GM12878 (cell line): ENCODE measurements around the gene REEP6. TPM values are rescaled to one million over a fixed set of nuclear protein-coding genes. Genes with fewer than 3 reads are reported as not detected.

Source experiments
- ATAC-seq: fragments of 200-7000 bp; cut with Tn5 transposase; 3 replicates; pipeline ENCODE4 v1.9.1; 2020; ENCODE audit warnings: mild to moderate bottlenecking, moderate library complexity
- BruUV-seq: library from RNA; stranded (reverse); fragments of 400-500 nt; replicated peaks from 2 replicates; lab custom pipeline; 2021; lab: Mats Ljungman, UMichigan
- CTCF ChIA-PET: fragments of 300-600 bp; sonication (Branson Sonifier 250); formaldehyde crosslinking; extraction: SDS; loops from one replicate; lab custom pipeline; 2021; ENCODE audit warnings: inconsistent platforms; lab: Yijun Ruan, JAX
- POLR2A ChIA-PET: fragments of 350-600 bp; formaldehyde crosslinking; extraction: SDS; loops from one replicate; lab custom pipeline; 2021; ENCODE audit warnings: inconsistent platforms; lab: Charles Lee
- RAD21 ChIA-PET: fragments of 300-600 bp; sonication (Branson Sonifier 250); formaldehyde crosslinking; loops from one replicate; lab custom pipeline; 2023; ENCODE audit warnings: antibody characterized with exemption; ENCODE audit not compliant: unreplicated experiment; lab: Charles Lee
- SMC1A ChIA-PET: fragments of 300-600 bp; sonication (Branson Sonifier 250); formaldehyde crosslinking; loops from one replicate; lab custom pipeline; 2023; ENCODE audit not compliant: unreplicated experiment, uncharacterized antibody; lab: Charles Lee
- DNase-seq: peaks from one replicate; pipeline ENCODE4 v3.0.0-alpha.2; 2011; ENCODE audit warnings: low read depth, low spot score
- FAIRE-seq: peaks from 3 replicates; lab custom pipeline; 2011; peaks lifted over from hg19 to GRCh38; lab: Jason Lieb, UNC
- H2AFZ ChIP-seq: 2 replicates; pipeline ENCODE4 v1.6.0; 2011; ENCODE audit warnings: low read depth, low read length, control low read depth; ENCODE audit not compliant: control insufficient read depth
- H3K27ac ChIP-seq: 2 replicates; pipeline ENCODE4 v1.5.1; 2011; ENCODE audit warnings: control low read depth; ENCODE audit not compliant: control insufficient read depth, insufficient read depth
- H3K27me3 ChIP-seq, 2 experiments: replicated peaks in 1 of 2; 2 replicates each; pipeline versions ENCODE4 v1.6.0 to v1.6.1; 2011; ENCODE audit warnings: low read length in 1 of 2; ENCODE audit not compliant: control insufficient read depth in 2 of 2, insufficient read depth in 2 of 2
- H3K36me3 ChIP-seq, 2 experiments: 2 replicates each; pipeline ENCODE4 v1.5.1; 2011; ENCODE audit warnings: low read length in 1 of 2; ENCODE audit not compliant: control insufficient read depth in 2 of 2, insufficient read depth in 2 of 2
- H3K4me1 ChIP-seq: 2 replicates; pipeline ENCODE4 v1.6.1; 2011; ENCODE audit warnings: mild to moderate bottlenecking, low read length, moderate library complexity, mixed read lengths; ENCODE audit not compliant: control insufficient read depth, insufficient read depth
- H3K4me2 ChIP-seq: 2 replicates; pipeline ENCODE4 v1.6.0; 2011; ENCODE audit warnings: control low read depth; ENCODE audit not compliant: control insufficient read depth, insufficient read depth
- H3K4me3 ChIP-seq: fragments of 200-600 bp; sonication (generic); 2 replicates; pipeline ENCODE4 v1.5.1; 2016
- H3K79me2 ChIP-seq: 2 replicates; pipeline ENCODE4 v1.6.0; 2011; ENCODE audit warnings: low read length; ENCODE audit not compliant: control insufficient read depth, insufficient read depth
- H3K9ac ChIP-seq: 2 replicates; pipeline ENCODE4 v1.8.0; 2011; ENCODE audit warnings: low read length, control low read depth, mixed read lengths; ENCODE audit not compliant: control insufficient read depth, insufficient read depth
- H3K9me3 ChIP-seq: replicated peaks from 3 replicates; pipeline ENCODE4 v1.5.1; 2011; ENCODE audit warnings: mild to moderate bottlenecking, low read length; ENCODE audit not compliant: control insufficient read depth, insufficient read depth
- H4K20me1 ChIP-seq: 2 replicates; pipeline ENCODE4 v1.6.0; 2011; ENCODE audit not compliant: control insufficient read depth, insufficient read depth
- BACH1 ChIP-seq: fragments of 450-650 bp; IDR thresholded peaks from 2 replicates; pipeline ENCODE4 v1.6.1; 2017; ENCODE audit warnings: mild to moderate bottlenecking, borderline replicate concordance
- BCL11A ChIP-seq: IDR thresholded peaks from 2 replicates; pipeline ENCODE4 v1.6.1; 2011; ENCODE audit warnings: low read depth, low read length
- CEBPZ ChIP-seq: fragments of 150-350 bp; IDR thresholded peaks from 2 replicates; pipeline ENCODE4 v1.6.1; 2016; ENCODE audit warnings: low read depth, low read length
- CHD4 ChIP-seq: fragments of 200-600 bp; sonication (generic); IDR thresholded peaks from 2 replicates; pipeline ENCODE4 v1.6.1; 2016; ENCODE audit warnings: mild to moderate bottlenecking
- CREM ChIP-seq: IDR thresholded peaks from 2 replicates; pipeline ENCODE4 v1.6.1; 2014; ENCODE audit warnings: antibody characterized with exemption, low read depth
- EGR1 ChIP-seq, 2 experiments: IDR thresholded peaks; 1 replicate in 1 of 2; 2 replicates in 1 of 2; pipeline ENCODE4 v1.6.1; 2011 to 2012; ENCODE audit warnings: low read depth in 2 of 2, low read length in 2 of 2, borderline replicate concordance in 1 of 2, mild to moderate bottlenecking in 1 of 2, moderate library complexity in 1 of 2
- GABPA ChIP-seq: IDR thresholded peaks from 2 replicates; pipeline ENCODE4 v1.6.1; 2014; ENCODE audit warnings: antibody characterized with exemption, low read depth, mild to moderate bottlenecking, inconsistent platforms
- HCFC1 ChIP-seq: fragments of 150-350 bp; IDR thresholded peaks from 2 replicates; pipeline ENCODE4 v1.6.1; 2014; ENCODE audit warnings: low read length
- HDAC2 ChIP-seq: fragments of 200-600 bp; sonication (generic); IDR thresholded peaks from 2 replicates; pipeline ENCODE4 v1.6.1; 2017
- JUNB ChIP-seq: IDR thresholded peaks from 2 replicates; pipeline ENCODE4 v1.6.1; 2016; ENCODE audit warnings: antibody characterized with exemption, mild to moderate bottlenecking
- LARP7 ChIP-seq: fragments of 450-650 bp; IDR thresholded peaks from 2 replicates; pipeline ENCODE4 v1.6.1; 2017; ENCODE audit warnings: mild to moderate bottlenecking
- MTA2 ChIP-seq: fragments of 450-650 bp; IDR thresholded peaks from 2 replicates; pipeline ENCODE4 v1.6.1; 2016; ENCODE audit warnings: low read depth, mild to moderate bottlenecking, moderate library complexity
- RAD51 ChIP-seq: fragments of 450-650 bp; IDR thresholded peaks from 2 replicates; pipeline ENCODE4 v1.6.1; 2016; ENCODE audit warnings: moderate library complexity, mild to moderate bottlenecking, inconsistent platforms
- RBBP5 ChIP-seq: fragments of 200-600 bp; sonication (generic); conservative IDR thresholded peaks from 2 replicates; pipeline ENCODE4 v1.6.1; 2016
- TAF1 ChIP-seq: IDR thresholded peaks from 2 replicates; pipeline ENCODE4 v1.6.1; 2011; ENCODE audit warnings: mild to moderate bottlenecking, low read depth, low read length, borderline replicate concordance
- ZSCAN29 ChIP-seq: fragments of 450-650 bp; IDR thresholded peaks from 2 replicates; pipeline ENCODE4 v1.6.1; 2017; ENCODE audit warnings: mild to moderate bottlenecking, moderate library complexity
- WGBS: methylation state at CpG from one replicate; pipeline ENCODE4 v1.1.6; 2016; ENCODE audit warnings: low lambda C conversion rate; ENCODE audit not compliant: insufficient replicate concordance, insufficient coverage; ENCODE audit errors: missing lambda C conversion rate; 5-methylcytosine and 5-hydroxymethylcytosine counted together
- in situ Hi-C: fragments of 300-500 bp; cut with MboI; formaldehyde crosslinking; loops from 9 replicates; pipeline ENCODE4 v1.14.3; 2018; ENCODE audit warnings: mixed read lengths
- intact Hi-C: fragments of 100-400 bp; cut with micrococcal nuclease; formaldehyde crosslinking; loops from one replicate; pipeline ENCODE4 v1.14.2; 2022; ENCODE audit not compliant: unreplicated experiment
- polyA plus RNA-seq, 11 experiments: library from polyadenylated mRNA; depleted of rRNA in 4 of 11; unstranded in 6 of 11; stranded (reverse) in 5 of 11; fragments of >200 nt; fragmentation: Nextera tagmentation in 4 of 11; fragmentation: Illumina TruSeq in 1 of 11; extraction: Ambion mirVana in 4 of 11; extraction: Trizol in 1 of 11; gene quantifications; 1 replicate in 1 of 11; 2 replicates in 10 of 11; pipeline versions ENCODE4 v1.2.1 to v1.2.3, GENCODE V29; 2011 to 2016; ENCODE audit warnings: inconsistent platforms in 2 of 11, missing spikeins in 2 of 11, low read depth in 1 of 11
- total RNA-seq, 4 experiments: library from RNA; depleted of rRNA in 3 of 4; stranded (reverse); fragments of >200 nt in 3 of 4; fragmentation: Illumina TruSeq in 1 of 4; extraction: Trizol in 1 of 4; gene quantifications; 2 replicates each; pipeline versions ENCODE4 v1.2.1 to v1.2.3, GENCODE V29; 2013 to 2021

The REEP6 gene
- total and polyA plus RNA-seq, 10 of the 15 experiments (the other 5 are each of a cell fraction or from before 2014, with no cell fraction given) = 0.06 to 1.1 (median 0.39) TPM; not detected in 2

DNA sequence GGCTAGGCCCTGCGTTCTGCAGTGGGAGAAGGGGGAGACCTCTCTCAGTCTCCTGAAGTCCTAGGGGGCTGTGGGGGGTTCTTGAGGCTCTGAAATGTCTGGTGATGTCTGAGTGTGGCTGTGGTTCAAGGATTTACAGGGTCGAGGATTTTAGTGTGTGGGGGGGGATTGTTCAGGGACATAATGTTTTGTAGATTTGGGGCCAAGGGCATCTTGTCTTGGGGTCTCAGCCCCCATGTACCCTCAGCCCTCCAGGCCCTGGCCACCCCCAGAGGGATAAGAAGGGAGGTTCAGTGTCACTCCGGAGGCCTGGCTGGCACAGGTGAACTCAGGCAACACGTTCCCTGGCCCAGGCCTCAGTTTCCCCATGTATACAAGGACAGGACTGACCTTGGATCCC is 43.5 kb upstream of the REEP6 start (continued):
- TF ChIP-seq HDAC2 = no peak
- no peak for TF ChIP-seq RAD51

DNA sequence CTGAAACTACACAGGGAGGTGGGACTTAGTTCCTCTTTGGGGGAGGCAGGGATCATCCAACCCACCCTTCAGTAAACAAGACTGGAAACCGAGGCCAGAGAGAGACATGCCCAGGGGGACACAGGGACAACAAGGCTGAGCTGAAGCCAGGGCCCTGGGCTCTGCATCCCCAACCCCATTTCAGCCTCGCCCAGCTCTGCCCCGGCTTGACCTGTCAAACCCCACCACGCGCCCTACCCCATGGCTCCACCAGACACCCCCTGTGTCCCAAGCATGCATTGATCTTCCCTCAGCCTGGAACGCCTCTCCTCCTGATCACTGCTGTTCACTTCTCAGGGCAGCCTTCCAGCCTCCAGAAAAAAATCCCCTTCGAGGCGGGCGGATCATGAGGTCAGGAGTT is 43.0 kb upstream of the REEP6 start:
- intact Hi-C loops = no loop called here
- Histone ChIP-seq H3K36me3 (no peaks in the 10 kb centered on the region), H3K4me2 (no peak overlapping the region), H2AFZ (no peak overlapping the region), H3K9ac (no peak overlapping the region), H3K9me3 (no peaks in the 10 kb centered on the region), H3K27ac (no peak overlapping the region), H3K4me3 (no peak overlapping the region), H3K4me1 (peaks cover 7% of the 10 kb centered on the region; the same call in 1 of the 2 replicates), H4K20me1 (no peaks in the 10 kb centered on the region), H3K79me2 (no peaks in the 10 kb centered on the region), H3K27me3 (peaks cover 10 to 14% of the 10 kb centered on the region in 2 experiments)
- in situ Hi-C loops = no loop called here
- DNase-seq (no peak), ATAC-seq (no peak), FAIRE-seq (no peak)
- 67% methylated on average over 9 of the region's 9 CpGs for WGBS
- ChIA-PET RAD21 (no interaction called here), POLR2A (no interaction called here), SMC1A (no interaction called here), CTCF (no interaction called here)
- TF ChIP-seq CHD4 = no peak
- no peak for TF ChIP-seq RBBP5
- no peak for TF ChIP-seq BCL11A
- no peak for TF ChIP-seq JUNB
- TF ChIP-seq HCFC1 = no peak
- TF ChIP-seq GABPA = no peak
- no peak for TF ChIP-seq CREM
- TF ChIP-seq CEBPZ = no peak
- no peak for TF ChIP-seq LARP7
- TF ChIP-seq TAF1 = no peak
- no peak for TF ChIP-seq EGR1 (IDR thresholded peaks at IDR 0.05; ENCODE audit: borderline replicate concordance in 1 of 2, low read depth in 2 of 2, low read length in 2 of 2)
- no peak for TF ChIP-seq MTA2
- TF ChIP-seq ZSCAN29 = no peak
- no peak for TF ChIP-seq BACH1
- BruUV-seq = no TSS peak
